AG04449 (cell line): ENCODE data around the gene TMEM117.
"Not testable (repeated sequence)": the region's sequence is repeated elsewhere in the genome, so short reads cannot be mapped to it uniquely, and the experiment has no call there.

ENCODE experiments used
- CTCF ChIA-PET: fragments of 350-600 bp; formaldehyde crosslinking; extraction: SDS; loops from one replicate; lab custom pipeline; 2021; ENCODE audit warnings: antibody characterized with exemption; lab: Yijun Ruan, JAX
- POLR2A ChIA-PET: fragments of 400-600, 350-600 bp; formaldehyde crosslinking; extraction: SDS; loops from one replicate; lab custom pipeline; 2020; ENCODE audit warnings: antibody characterized with exemption, inconsistent platforms; lab: Yijun Ruan, JAX
- DNase-seq: peaks from one replicate; pipeline ENCODE4 v3.0.0-alpha.2; 2010; ENCODE audit warnings: low read depth, low spot score
- H3K4me3 ChIP-seq: 2 replicates; pipeline ENCODE4 v1.5.1; 2011; ENCODE audit warnings: low read depth, mild to moderate bottlenecking, control low read depth, low read length
- TF ChIP-seq, protein P1 (sequence below): IDR thresholded peaks from one replicate; pipeline ENCODE4 v1.5.1; 2011; ENCODE audit warnings: mild to moderate bottlenecking, moderate library complexity, low read length, control low read depth, inconsistent platforms; ENCODE audit not compliant: insufficient read depth; ENCODE audit errors: missing control alignments

Gene TMEM117

GRCh38 chr12:44184499-44185206 lies 348.8 kb downstream of the TMEM117 start:
- DNase-seq = no peak
- ChIA-PET CTCF (no interaction called here), POLR2A (no interaction called here)
- TF ChIP-seq, protein P1, sequence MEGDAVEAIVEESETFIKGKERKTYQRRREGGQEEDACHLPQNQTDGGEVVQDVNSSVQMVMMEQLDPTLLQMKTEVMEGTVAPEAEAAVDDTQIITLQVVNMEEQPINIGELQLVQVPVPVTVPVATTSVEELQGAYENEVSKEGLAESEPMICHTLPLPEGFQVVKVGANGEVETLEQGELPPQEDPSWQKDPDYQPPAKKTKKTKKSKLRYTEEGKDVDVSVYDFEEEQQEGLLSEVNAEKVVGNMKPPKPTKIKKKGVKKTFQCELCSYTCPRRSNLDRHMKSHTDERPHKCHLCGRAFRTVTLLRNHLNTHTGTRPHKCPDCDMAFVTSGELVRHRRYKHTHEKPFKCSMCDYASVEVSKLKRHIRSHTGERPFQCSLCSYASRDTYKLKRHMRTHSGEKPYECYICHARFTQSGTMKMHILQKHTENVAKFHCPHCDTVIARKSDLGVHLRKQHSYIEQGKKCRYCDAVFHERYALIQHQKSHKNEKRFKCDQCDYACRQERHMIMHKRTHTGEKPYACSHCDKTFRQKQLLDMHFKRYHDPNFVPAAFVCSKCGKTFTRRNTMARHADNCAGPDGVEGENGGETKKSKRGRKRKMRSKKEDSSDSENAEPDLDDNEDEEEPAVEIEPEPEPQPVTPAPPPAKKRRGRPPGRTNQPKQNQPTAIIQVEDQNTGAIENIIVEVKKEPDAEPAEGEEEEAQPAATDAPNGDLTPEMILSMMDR = no peak
- no peak overlapping the region for H3K4me3 ChIP-seq

DNA sequence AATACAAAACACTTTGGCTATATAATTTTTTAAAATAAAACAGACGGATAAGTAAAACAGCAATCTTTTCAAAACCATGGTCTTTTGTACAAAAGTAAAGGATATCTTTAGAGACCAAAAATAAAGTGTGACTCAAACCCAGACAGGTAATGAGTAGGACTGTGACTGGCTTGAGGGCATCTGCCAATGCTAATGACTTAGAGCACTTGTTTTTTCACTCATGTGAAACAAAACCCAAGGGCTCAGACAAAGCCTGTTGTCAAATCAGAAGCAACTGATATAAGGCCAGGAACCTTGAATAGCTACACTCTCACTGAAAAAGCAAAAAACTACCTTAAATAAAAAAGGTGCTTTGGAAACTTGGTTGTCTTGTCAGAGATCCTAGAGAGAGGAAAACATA lies 357.4 kb downstream of the TMEM117 start:
- POLR2A ChIA-PET = no interaction called here
- DNase-seq = no peak
- CTCF ChIA-PET = no interaction called here
- TF ChIP-seq, protein P1 = no peak
- H3K4me3 ChIP-seq = no peak overlapping the region

GRCh38 chr12:44195719-44196118 lies 359.8 kb downstream of the TMEM117 start:
- H3K4me3 ChIP-seq, POLR2A ChIA-PET, CTCF ChIA-PET, DNase-seq: not testable (repeated sequence)

DNA sequence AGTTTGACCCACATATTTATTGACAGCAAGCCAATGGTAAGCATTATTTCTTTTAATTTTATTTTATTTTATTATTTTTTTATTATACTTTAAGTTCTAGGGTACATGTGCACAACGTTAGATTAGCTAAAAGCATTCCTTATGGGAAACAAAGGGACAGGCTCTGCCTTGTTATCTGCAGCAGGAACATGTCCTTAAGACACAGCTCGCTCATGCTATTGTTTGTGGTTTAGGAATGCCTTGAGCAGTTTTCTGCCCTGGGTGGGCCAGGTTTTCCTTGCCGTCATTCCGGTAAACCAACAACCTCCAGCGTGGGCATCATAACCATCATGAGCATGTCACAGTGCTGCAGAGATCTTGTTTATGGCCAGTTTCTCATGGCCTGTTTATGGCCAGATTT lies 370.2 kb downstream of the TMEM117 start:
- ChIA-PET CTCF (no interaction called here), POLR2A (no interaction called here)
- DNase-seq = no peak
- TF ChIP-seq, protein P1 = no peak
- no peak overlapping the region for H3K4me3 ChIP-seq

- TF ChIP-seq, protein P1 = no peak
- CTCF ChIA-PET = no interaction called here
- no peak overlapping the region for H3K4me3 ChIP-seq
- DNase-seq = no peak
- POLR2A ChIA-PET = no interaction called here
Measured at GRCh38 chr12:44217146-44217883, 381.4 kb downstream of the TMEM117 start.

- no peak overlapping the region for H3K4me3 ChIP-seq
- CTCF ChIA-PET = no interaction called here
- DNase-seq = no peak
- TF ChIP-seq, protein P1 = no peak
- POLR2A ChIA-PET = no interaction called here
Measured at GRCh38 chr12:44223736-44224135, 387.9 kb downstream of the TMEM117 start.
